Epithelial cell of esophagus (primary cell): Measurements from ENCODE around the gene YARS1.
A peak's percentile ranks its signal among the peaks of the same experiment; 100 is the strongest.

Source experiments
- DNase-seq: peaks from one replicate; pipeline ENCODE4 v3.0.0; 2010; ENCODE audit warnings: low read depth
- H3K4me3 ChIP-seq: 2 replicates; pipeline ENCODE4 v1.5.1; 2011; ENCODE audit warnings: mild to moderate bottlenecking, low read length, control low read depth
- CTCF ChIP-seq: IDR thresholded peaks from 2 replicates; pipeline ENCODE4 v1.5.1; 2011; ENCODE audit warnings: low read depth, mild to moderate bottlenecking, low read length, control low read depth, inconsistent platforms; ENCODE audit not compliant: insufficient read depth; ENCODE audit errors: missing control alignments

Gene YARS1

GRCh38 chr1:32773018-32773763 is 44.0 kb downstream of the YARS1 start:
- peak; percentile 85 for DNase-seq
- peak; percentile 90 for TF ChIP-seq CTCF
- no peak overlapping the region for H3K4me3 ChIP-seq

- no peak for TF ChIP-seq CTCF
- no peak for DNase-seq
- H3K4me3 ChIP-seq, result no peak overlapping the region
These were observed 44.7 kb downstream of the YARS1 start for GRCh38 chr1:32772281-32773017.

GRCh38 chr1:32771561-32772280 is 45.4 kb downstream of the YARS1 start:
- no peak overlapping the region for H3K4me3 ChIP-seq
- TF ChIP-seq CTCF, result no peak
- no peak for DNase-seq

- no peak for DNase-seq
- no peak overlapping the region for H3K4me3 ChIP-seq
- TF ChIP-seq CTCF, result no peak
These were observed 46.2 kb downstream of the YARS1 start for GRCh38 chr1:32770741-32771548.

- TF ChIP-seq CTCF, result no peak
- no peak overlapping the region for H3K4me3 ChIP-seq
- DNase-seq, result no peak
These were observed 46.9 kb downstream of the YARS1 start for GRCh38 chr1:32770221-32770731.

GRCh38 chr1:32769524-32770220 is 47.5 kb downstream of the YARS1 start:
- TF ChIP-seq CTCF, result no peak
- DNase-seq, result peak; percentile 60

More at GRCh38 chr1:32769524-32770220, 47.5 kb downstream of the YARS1 start:
- no peak overlapping the region for H3K4me3 ChIP-seq
